NCI-H187 treated with DMSO at 0.1 percent for 48 hours (cell line): ENCODE measurements around the gene CR1L.
"Not testable (repeated sequence)": the region's sequence is repeated elsewhere in the genome, so short reads cannot be mapped to it uniquely, and the experiment has no call there.

Experiments
- DNase-seq: peaks from one replicate; lab custom pipeline; 2025; lab: John Stamatoyannopoulos, UW

CR1L gene

DNA sequence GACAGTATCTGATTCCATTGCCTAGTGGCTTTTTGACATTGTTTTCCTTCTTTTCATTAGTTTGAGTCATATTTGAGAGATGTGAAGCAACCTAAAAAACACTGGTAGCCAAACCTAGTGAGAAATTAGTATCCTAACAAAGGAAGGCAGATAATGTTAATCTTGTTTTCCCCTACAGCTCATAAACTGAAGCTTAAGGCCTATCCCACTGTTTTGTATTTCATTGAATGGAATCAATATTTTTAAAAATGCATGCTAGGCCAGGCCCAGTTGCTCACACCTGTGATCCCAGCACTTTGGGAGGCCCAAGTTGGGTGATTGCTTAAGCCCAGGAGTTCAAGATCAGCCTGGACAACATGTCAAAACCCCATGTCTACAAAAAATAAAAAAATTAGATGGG lies 1.2 kb downstream of the CR1L start:
- no peak for DNase-seq

DNA sequence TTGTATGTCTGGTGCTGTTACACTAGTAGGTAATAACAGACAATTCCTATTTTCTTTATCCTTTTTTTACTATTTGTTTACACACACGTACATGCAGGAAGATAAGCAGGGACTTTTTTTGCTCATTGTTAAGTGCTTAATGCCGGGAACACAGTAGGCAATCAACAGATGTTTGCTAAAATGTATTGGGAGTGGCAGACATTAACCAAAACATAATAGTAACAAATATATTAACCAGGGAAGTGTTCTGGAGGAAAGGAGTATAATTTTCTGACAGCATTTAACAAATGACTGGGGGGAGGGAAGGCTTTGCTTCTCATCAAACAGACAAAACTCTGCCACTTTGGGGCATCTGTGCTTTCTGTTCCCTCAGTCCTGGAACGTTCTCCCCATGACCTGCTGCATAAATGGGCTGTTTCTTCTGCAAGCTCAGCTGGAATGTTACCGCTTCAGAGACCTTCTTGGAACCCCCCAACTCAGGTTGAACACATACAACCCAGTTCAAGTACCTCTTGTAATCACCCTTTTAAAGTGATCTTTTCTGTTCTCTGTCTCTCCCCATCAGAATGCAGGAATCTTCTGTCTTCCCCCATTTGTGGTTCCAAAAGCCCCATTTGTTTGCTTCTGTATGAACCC lies 2.1 kb downstream of the CR1L start:
- no peak for DNase-seq

- no peak for DNase-seq
These were observed 2.9 kb downstream of the CR1L start for GRCh38 chr1:207647671-207648333.

DNA sequence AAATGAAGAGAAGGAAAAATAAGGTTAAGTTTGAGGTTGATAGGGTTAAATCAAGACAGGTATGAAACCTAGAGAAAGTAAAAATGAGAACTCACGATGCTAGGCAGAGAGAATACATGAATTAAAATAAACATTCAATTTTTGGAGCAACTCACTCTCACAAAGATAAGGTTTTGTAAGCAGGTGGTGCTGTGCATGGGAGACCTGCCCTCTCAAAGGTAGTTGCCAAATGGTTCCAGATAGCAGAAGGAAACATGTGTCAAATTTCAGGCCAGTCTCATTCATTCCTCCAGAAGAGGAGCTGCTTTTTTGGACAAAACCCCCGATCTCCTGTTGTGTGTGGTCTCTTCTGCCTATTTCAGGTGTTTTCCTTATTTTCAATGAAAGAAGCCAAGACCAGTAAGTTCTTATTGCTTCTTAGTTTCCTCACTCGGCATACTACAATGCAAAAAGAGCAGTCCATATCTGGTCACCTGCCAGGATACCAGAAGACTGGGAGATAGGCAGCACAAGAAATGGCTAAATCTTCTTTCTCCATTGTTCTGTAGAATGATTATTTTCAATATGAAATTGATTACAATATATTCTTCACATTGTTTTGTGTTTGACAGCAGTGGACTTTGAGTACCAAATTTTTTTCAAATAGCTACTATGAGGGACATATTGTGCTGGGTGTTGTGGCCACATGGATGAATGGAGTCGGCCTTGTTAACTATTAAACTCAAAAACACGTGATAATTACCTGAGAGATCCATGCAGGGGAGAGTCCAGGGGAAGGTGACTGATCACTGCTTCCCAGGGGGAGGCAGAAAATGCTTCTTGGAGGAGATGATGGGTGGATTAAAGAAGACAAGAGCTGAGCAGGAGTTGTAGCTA lies 3.6 kb downstream of the CR1L start:
- no peak for DNase-seq

DNA sequence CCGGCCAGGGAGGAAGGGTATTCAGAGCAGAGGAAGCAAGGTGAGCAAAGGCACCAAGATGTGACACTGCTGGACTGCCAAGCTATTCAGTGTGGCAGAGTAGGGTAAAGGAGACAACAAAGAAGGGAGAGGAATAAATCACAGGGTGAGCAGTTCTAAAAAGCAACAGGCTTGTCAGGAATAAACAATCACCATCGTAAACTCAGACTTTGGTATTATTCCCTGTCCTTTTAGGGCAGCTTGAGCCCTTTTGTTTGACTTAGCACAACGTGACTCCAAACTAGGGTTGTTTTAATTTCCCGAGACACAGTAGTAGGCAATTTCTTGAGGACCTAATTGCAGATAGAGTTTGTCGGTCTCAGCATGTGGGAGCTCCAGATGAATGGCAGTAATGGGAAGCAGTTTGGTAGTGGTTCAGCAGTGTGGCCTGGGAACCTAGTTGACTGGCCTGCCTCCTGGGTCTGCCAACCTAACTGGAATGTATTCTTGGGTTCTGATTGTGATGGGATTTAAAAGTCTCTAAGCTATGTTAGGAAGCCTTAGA lies 4.3 kb downstream of the CR1L start:
- no peak for DNase-seq

- DNase-seq, result no peak
These were observed 5.1 kb downstream of the CR1L start for GRCh38 chr1:207649865-207650580.

GRCh38 chr1:207651583-207651982 lies 6.7 kb downstream of the CR1L start:
- no peak for DNase-seq

GRCh38 chr1:207654320-207654719 lies 9.4 kb downstream of the CR1L start:
- DNase-seq, result no peak

GRCh38 chr1:207658408-207658807 lies 13.5 kb downstream of the CR1L start:
- no peak for DNase-seq

GRCh38 chr1:207658904-207659485 lies 14.1 kb downstream of the CR1L start:
- no peak for DNase-seq

DNA sequence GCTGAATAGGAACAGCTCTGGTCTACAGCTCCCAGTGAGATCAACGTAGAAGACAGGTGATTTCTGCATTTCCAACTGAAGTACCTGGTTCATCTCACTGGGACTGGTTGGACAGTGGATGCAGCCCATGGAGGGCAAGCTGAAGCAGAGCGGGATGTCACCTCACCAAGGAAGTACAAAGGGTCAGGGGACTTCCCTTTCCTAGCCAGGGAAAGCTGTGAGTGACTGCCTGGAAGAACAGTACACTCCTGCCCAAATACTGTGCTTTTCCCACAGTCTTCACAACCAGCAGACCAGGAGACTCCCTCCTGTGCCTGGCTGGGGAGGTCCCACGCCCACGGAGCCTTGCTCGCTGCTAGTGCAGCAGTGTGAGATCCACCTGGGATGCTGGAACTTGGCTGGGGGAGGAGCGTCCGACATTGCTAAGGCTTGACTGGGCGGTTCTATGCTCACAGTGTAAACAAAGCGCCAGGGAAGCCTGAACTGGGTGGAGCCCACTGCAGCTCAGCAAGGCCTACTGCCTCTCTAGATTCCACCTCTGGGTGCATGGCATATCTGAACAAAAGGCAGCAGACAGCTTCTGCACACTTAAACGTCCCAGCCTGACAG lies 14.7 kb downstream of the CR1L start:
- DNase-seq, result no peak

- not testable (repeated sequence) for DNase-seq
These were observed 16.5 kb downstream of the CR1L start for GRCh38 chr1:207661420-207661819.

DNA sequence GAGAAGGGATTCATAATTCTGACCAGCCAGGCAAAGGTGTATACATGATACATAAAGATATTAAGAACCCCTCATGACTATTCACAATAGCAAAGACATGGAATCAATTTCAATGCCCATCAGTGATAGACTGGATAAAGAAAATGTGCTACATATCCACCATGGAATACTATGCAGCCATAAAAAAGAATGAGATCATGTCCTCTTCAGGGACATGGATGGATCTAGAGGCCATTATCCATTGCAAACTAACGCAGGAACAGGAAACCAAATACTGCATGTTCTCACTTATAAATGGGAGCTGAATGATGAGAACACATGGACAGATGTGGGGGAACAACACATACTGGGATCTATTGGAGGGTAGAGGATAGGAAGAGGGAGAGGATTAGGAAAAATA lies 21.4 kb downstream of the CR1L start:
- no peak for DNase-seq

DNA sequence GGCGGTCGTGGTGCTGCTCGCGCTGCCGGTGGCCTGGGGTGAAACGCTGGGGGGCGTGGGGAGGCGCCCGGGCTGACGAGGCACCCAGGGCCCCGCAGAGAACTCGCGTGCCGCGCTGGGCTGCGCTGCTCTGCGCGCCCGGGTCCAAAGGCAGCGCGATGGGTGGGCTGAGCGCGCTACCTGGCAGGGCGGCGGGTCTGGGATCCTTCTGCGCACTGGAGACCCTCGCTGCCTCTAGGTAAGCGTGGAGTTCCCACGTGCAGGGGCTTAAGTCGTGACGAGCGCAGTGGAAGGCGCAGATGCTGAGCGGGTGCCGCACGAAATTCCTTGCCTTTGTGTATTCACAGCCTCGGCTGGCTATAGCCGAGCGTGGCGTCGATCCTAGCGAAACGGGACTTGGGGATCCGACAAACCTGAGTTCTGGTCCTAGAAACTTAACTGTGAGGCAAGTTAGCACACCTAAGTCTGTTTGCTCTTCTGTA lies 24.6 kb downstream of the CR1L start:
- DNase-seq, result no peak

DNA sequence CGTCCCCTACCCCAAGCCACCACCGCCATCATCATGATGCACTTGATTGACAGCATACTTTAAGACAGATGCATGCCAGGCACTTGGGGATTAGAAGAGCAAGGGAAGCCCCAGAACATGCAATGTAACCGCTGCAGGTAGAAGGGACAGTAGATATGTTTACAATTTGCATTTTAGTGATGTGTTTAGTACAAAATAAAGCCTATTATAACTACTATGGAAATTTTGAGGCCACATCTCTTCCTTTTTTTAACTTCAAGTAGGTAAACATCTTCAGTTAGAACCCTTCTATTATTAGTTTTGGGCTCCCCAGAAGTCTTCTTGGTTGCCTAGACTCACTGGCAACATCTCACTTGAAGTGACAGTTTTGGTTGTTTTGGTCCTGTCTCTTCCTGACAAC lies 25.3 kb downstream of the CR1L start:
- no peak for DNase-seq

- DNase-seq, result no peak
These were observed 26.1 kb downstream of the CR1L start for GRCh38 chr1:207670997-207671396.

- DNase-seq, result no peak
These were observed 27.7 kb downstream of the CR1L start for GRCh38 chr1:207672522-207673130.

GRCh38 chr1:207673399-207673798 lies 28.5 kb downstream of the CR1L start:
- DNase-seq, result no peak

- DNase-seq, result no peak
These were observed 31.2 kb downstream of the CR1L start for GRCh38 chr1:207676153-207676552.

GRCh38 chr1:207680590-207681388 lies 35.9 kb downstream of the CR1L start:
- DNase-seq, result not testable (repeated sequence)
